H1 (cell line): ENCODE data around the gene TBX4. TPM values are rescaled to one million over a fixed set of nuclear protein-coding genes. Genes with fewer than 3 reads are reported as not detected.

Source experiments
- CTCF ChIA-PET: fragments of 300-600 bp; sonication (Branson Sonifier 250); formaldehyde crosslinking; loops from one replicate; lab custom pipeline; 2021; ENCODE audit not compliant: partially characterized antibody; lab: Charles Lee
- POLR2A ChIA-PET: fragments of 300-600 bp; sonication (Branson Sonifier 250); formaldehyde crosslinking; loops from one replicate; lab custom pipeline; 2021; ENCODE audit warnings: inconsistent platforms; ENCODE audit not compliant: partially characterized antibody; lab: Charles Lee
- DNase-seq, 2 experiments: peaks; one replicate each; pipeline versions ENCODE4 v3.0.0 to v3.0.0-alpha.2; 2010 to 2022; ENCODE audit warnings: low spot score in 2 of 2, low read depth in 1 of 2, mixed read lengths in 1 of 2
- FAIRE-seq: peaks from 2 replicates; lab custom pipeline; 2011; peaks lifted over from hg19 to GRCh38; lab: Jason Lieb, UNC
- H2AFZ ChIP-seq: 2 replicates; pipeline ENCODE4 v1.8.1; 2012; ENCODE audit warnings: low read length, inconsistent platforms
- H2AK5ac ChIP-seq: 2 replicates; pipeline ENCODE4 v1.6.1; 2013; ENCODE audit warnings: low read depth, low read length
- H2BK120ac ChIP-seq: replicated peaks from 2 replicates; pipeline ENCODE3; 2013; ENCODE audit warnings: low read depth, low read length, inconsistent platforms
- H2BK12ac ChIP-seq: 2 replicates; pipeline ENCODE4 v1.6.1; 2013; ENCODE audit warnings: low read depth, low read length
- H2BK15ac ChIP-seq: 2 replicates; pipeline ENCODE4 v1.6.1; 2013; ENCODE audit warnings: low read length
- H2BK20ac ChIP-seq: 2 replicates; pipeline ENCODE4 v1.6.1; 2013; ENCODE audit warnings: low read length
- H2BK5ac ChIP-seq: 2 replicates; pipeline ENCODE4 v1.6.1; 2013; ENCODE audit warnings: low read depth, low read length
- H3K14ac ChIP-seq: 2 replicates; pipeline ENCODE4 v1.6.1; 2013; ENCODE audit warnings: inconsistent platforms; ENCODE audit not compliant: insufficient read length
- H3K18ac ChIP-seq: 2 replicates; pipeline ENCODE4 v1.6.1; 2013; ENCODE audit warnings: low read length; ENCODE audit errors: extremely low read depth
- H3K23ac ChIP-seq: 2 replicates; pipeline ENCODE4 v1.6.1; 2013; ENCODE audit warnings: inconsistent platforms; ENCODE audit not compliant: insufficient read length
- H3K23me2 ChIP-seq: 2 replicates; pipeline ENCODE4 v1.6.1; 2013; ENCODE audit warnings: low read depth, low read length
- H3K27ac ChIP-seq: 2 replicates; pipeline ENCODE4 v1.6.1; 2011; ENCODE audit warnings: low read depth, low read length, inconsistent platforms
- H3K27me3 ChIP-seq, 4 experiments: replicated peaks in 1 of 4; 1 replicate in 1 of 4; 2 replicates in 3 of 4; pipeline versions ENCODE4 v1.6.1 to v1.8.1; 2011 to 2013; ENCODE audit warnings: low read length in 3 of 4, mild to moderate bottlenecking in 3 of 4, inconsistent platforms in 2 of 4, mixed read lengths in 2 of 4, moderate library complexity in 1 of 4; ENCODE audit not compliant: control insufficient read depth in 3 of 4, insufficient read depth in 3 of 4; ENCODE audit errors: extremely low read depth in 1 of 4
- H3K36me3 ChIP-seq, 4 experiments: 2 replicates each; pipeline versions ENCODE4 v1.6.1 to v1.8.1; 2011 to 2013; ENCODE audit warnings: mild to moderate bottlenecking in 4 of 4, low read length in 3 of 4, moderate library complexity in 2 of 4, control low read depth in 1 of 4, inconsistent platforms in 1 of 4; ENCODE audit not compliant: insufficient read depth in 4 of 4, control insufficient read depth in 2 of 4
- H3K4ac ChIP-seq: replicated peaks from 2 replicates; pipeline ENCODE3; 2013; ENCODE audit warnings: low read length, low read depth, mixed read lengths, inconsistent platforms; ENCODE audit not compliant: insufficient read length
- H3K4me1 ChIP-seq, 4 experiments: replicated peaks in 1 of 4; 1 replicate in 1 of 4; 2 replicates in 3 of 4; pipeline versions ENCODE4 v1.6.1 to v1.8.1; 2011 to 2013; ENCODE audit warnings: low read length in 3 of 4, inconsistent platforms in 2 of 4, mixed read lengths in 1 of 4; ENCODE audit not compliant: insufficient read depth in 4 of 4, control insufficient read depth in 3 of 4
- H3K4me2 ChIP-seq, 2 experiments: 2 replicates each; pipeline versions ENCODE4 v1.6.1 to v1.8.1; 2011 to 2013; ENCODE audit warnings: low read depth in 2 of 2, low read length in 2 of 2, control low read depth in 1 of 2, inconsistent platforms in 1 of 2, mild to moderate bottlenecking in 1 of 2; ENCODE audit not compliant: insufficient read depth in 1 of 2
- H3K4me3 ChIP-seq, 4 experiments: fragments of 200-600, 300-600 bp in 1 of 4; sonication (generic), shearing (Covaris generic), sonication (Bioruptor Twin) in 1 of 4; 2 replicates each; pipeline versions ENCODE4 v1.5.1 to v1.8.1; 2011 to 2016; ENCODE audit warnings: low read length in 4 of 4, low read depth in 3 of 4, control low read depth in 2 of 4, inconsistent platforms in 2 of 4, mild to moderate bottlenecking in 2 of 4, mixed read lengths in 1 of 4, moderate library complexity in 1 of 4; ENCODE audit not compliant: insufficient read depth in 2 of 4; ENCODE audit errors: extremely low read depth in 1 of 4
- H3K56ac ChIP-seq: replicated peaks from 2 replicates; pipeline ENCODE3; 2013; ENCODE audit warnings: low read depth, mild to moderate bottlenecking, mixed read lengths, low read length, inconsistent platforms; ENCODE audit not compliant: insufficient read length
- H3K79me1 ChIP-seq: 2 replicates; pipeline ENCODE4 v1.6.1; 2013; ENCODE audit warnings: low read depth, low read length, control low read depth
- H3K79me2 ChIP-seq, 2 experiments: 2 replicates each; pipeline versions ENCODE4 v1.6.1 to v1.8.1; 2012 to 2013; ENCODE audit warnings: low read length in 2 of 2, mild to moderate bottlenecking in 2 of 2, inconsistent platforms in 1 of 2; ENCODE audit not compliant: insufficient read depth in 2 of 2, control insufficient read depth in 1 of 2
- H3K9ac ChIP-seq, 4 experiments: replicated peaks in 1 of 4; 1 replicate in 1 of 4; 2 replicates in 3 of 4; pipeline versions ENCODE4 v1.6.1 to v1.8.1; 2011 to 2013; ENCODE audit warnings: low read depth in 3 of 4, low read length in 3 of 4, control low read depth in 2 of 4, mild to moderate bottlenecking in 2 of 4, moderate library complexity in 2 of 4, inconsistent platforms in 1 of 4; ENCODE audit errors: extremely low read depth in 1 of 4
- H3K9me3 ChIP-seq, 2 experiments: 2 replicates each; pipeline versions ENCODE4 v1.6.1 to v1.8.1; 2012 to 2013; ENCODE audit warnings: mild to moderate bottlenecking in 2 of 2, moderate library complexity in 2 of 2, control low read depth in 1 of 2, inconsistent platforms in 1 of 2, low read depth in 1 of 2, low read length in 1 of 2, mixed read lengths in 1 of 2; ENCODE audit not compliant: insufficient read depth in 2 of 2
- H4K20me1 ChIP-seq, 2 experiments: replicated peaks in 1 of 2; 2 replicates each; pipeline versions ENCODE3 to v1.8.1; 2011 to 2013; ENCODE audit warnings: inconsistent platforms in 2 of 2, low read length in 2 of 2, mild to moderate bottlenecking in 1 of 2; ENCODE audit not compliant: insufficient read depth in 2 of 2, control insufficient read depth in 1 of 2
- H4K5ac ChIP-seq: 2 replicates; pipeline ENCODE4 v1.6.1; 2013; ENCODE audit warnings: low read length, low read depth, mixed read lengths, inconsistent platforms; ENCODE audit not compliant: insufficient read length
- H4K8ac ChIP-seq: 2 replicates; pipeline ENCODE4 v1.8.0; 2013; ENCODE audit warnings: mild to moderate bottlenecking, moderate library complexity, low read length, inconsistent platforms; ENCODE audit not compliant: insufficient read depth; ENCODE audit errors: extremely low read depth
- H4K91ac ChIP-seq: replicated peaks from 2 replicates; pipeline ENCODE3; 2013; ENCODE audit warnings: low read length, mixed read lengths, inconsistent platforms; ENCODE audit not compliant: insufficient read length
- BRCA1 ChIP-seq: IDR thresholded peaks from 2 replicates; pipeline ENCODE4 v1.6.1; 2012; ENCODE audit warnings: low read depth, low read length, improper control_type of control experiment
- EGR1 ChIP-seq: IDR thresholded peaks from 2 replicates; pipeline ENCODE4 v1.6.1; 2011; ENCODE audit warnings: low read depth, low read length, borderline replicate concordance
- JUN ChIP-seq: IDR thresholded peaks from 2 replicates; pipeline ENCODE4 v1.6.1; 2011; ENCODE audit warnings: low read depth, mild to moderate bottlenecking, improper control_type of control experiment, low read length
- RAD21 ChIP-seq, 2 experiments: IDR thresholded peaks in 1 of 2; conservative IDR thresholded peaks in 1 of 2; 2 replicates each; pipeline ENCODE4 v1.6.1; 2011; ENCODE audit warnings: low read depth in 2 of 2, low read length in 2 of 2, improper control_type of control experiment in 1 of 2, inconsistent platforms in 1 of 2, mild to moderate bottlenecking in 1 of 2, moderate library complexity in 1 of 2
- RXRA ChIP-seq: IDR thresholded peaks from 2 replicates; pipeline ENCODE4 v1.6.1; 2011; ENCODE audit warnings: low read depth, mild to moderate bottlenecking, low read length, moderate library complexity; ENCODE audit not compliant: insufficient read depth
- YY1 ChIP-seq: IDR thresholded peaks from 2 replicates; pipeline ENCODE4 v1.6.1; 2011; ENCODE audit warnings: low read depth, mild to moderate bottlenecking, low read length
- ZNF274 ChIP-seq: IDR thresholded peaks from 2 replicates; pipeline ENCODE4 v1.7.0; 2012; ENCODE audit warnings: low read length, borderline replicate concordance; ENCODE audit errors: extremely low read depth
- WGBS, 2 experiments: shearing (Covaris generic) in 1 of 2; methylation state at CpG; one replicate each; pipeline versions ENCODE4 v1.1.6 to v1.1.7; 2013 to 2015; ENCODE audit warnings: low lambda C conversion rate in 2 of 2, mixed read lengths in 2 of 2, inconsistent platforms in 1 of 2, low coverage in 1 of 2, missing lambda C conversion rate in 1 of 2; ENCODE audit not compliant: insufficient replicate concordance in 2 of 2, insufficient coverage in 1 of 2, insufficient read length in 1 of 2; ENCODE audit errors: extremely low coverage in 1 of 2, missing lambda C conversion rate in 1 of 2; 5-methylcytosine and 5-hydroxymethylcytosine counted together
- polyA plus RNA-seq, 7 experiments: library from polyadenylated mRNA; depleted of rRNA in 3 of 7; stranded (reverse) in 5 of 7; unstranded in 2 of 7; fragments of >200 nt in 5 of 7; fragments of 200-250 nt in 2 of 7; gene quantifications; 1 replicate in 5 of 7; 2 replicates in 1 of 7; 4 replicates in 1 of 7; pipeline versions ENCODE4 v1.2.1 to v1.2.3, GENCODE V29; 2011 to 2013; ENCODE audit warnings: missing spikeins in 2 of 7, mixed read lengths in 2 of 7
- total RNA-seq: library from RNA; stranded (reverse); fragmentation: NEBNext Ultra II Directional; extraction: Animal tissue kit (Norgen Biotek cat#: 25700); gene quantifications from 2 replicates; pipeline ENCODE4 v1.2.1, GENCODE V29; 2021
- TF ChIP-seq, protein P1 (sequence below), 3 experiments: IDR thresholded peaks; 1 replicate in 2 of 3; 2 replicates in 1 of 3; pipeline versions ENCODE4 v1.5.1 to v1.6.1; 2011; ENCODE audit warnings: low read length in 3 of 3, mild to moderate bottlenecking in 3 of 3, inconsistent platforms in 2 of 3, low read depth in 1 of 3, moderate library complexity in 1 of 3; ENCODE audit not compliant: insufficient read depth in 1 of 3; ENCODE audit errors: control extremely low read depth in 1 of 3

The TBX4 gene
- total and polyA plus RNA-seq, 2 of the 8 experiments (the other 6 are each of a cell fraction or from before 2014, with no cell fraction given): 0.02 TPM; not detected in 1

DNA sequence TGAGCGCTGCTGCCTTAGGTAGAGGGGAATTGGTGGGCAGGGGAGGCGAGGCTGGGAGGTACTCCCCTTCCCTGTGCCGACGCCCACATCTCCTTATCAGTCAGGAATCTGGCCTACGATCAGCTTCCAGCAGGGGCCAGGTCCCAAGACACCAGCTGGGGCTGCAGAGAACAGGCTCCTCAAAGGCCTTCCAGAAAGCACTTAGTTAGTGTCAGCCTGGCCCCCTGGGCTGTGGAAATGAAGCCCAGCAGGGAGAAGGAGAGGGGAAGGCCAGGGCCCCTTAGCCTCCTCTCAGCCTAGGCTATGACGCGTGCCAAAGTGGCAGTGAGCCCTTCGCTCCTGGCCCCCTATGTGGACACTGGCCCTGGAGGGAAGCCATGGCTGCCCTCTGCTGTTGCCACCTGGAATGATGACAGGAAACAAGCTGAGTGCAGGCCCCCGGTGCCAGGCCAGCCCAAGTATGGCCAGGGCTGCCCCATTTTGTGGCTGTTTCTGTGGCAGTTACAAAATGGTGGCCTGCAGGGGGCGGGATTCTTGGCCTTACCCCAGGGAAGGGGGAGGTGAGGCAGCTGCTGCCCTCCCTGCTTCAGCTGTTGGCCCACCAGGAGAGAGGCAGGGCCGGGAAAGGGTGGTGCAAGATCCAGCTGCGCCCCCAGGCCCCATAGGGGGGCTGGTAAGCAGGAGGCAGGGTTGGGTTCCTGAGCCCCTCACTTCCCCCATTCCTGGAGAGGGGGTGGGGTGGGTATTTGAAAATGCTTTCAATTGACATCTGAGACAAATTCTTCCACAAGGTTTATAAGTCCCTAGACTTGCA is 11.3 kb downstream of the TBX4 start:
- H4K8ac ChIP-seq: no peak overlapping the region
- H3K9me3 ChIP-seq: no peaks in the 10 kb centered on the region
- CTCF ChIA-PET: interaction anchor here (0.5 to 14.5 kb wide), 14 partner anchors 9 to 843 kb away, joined by 3 to 171 read pairs (median 4); partner anchors contain the start of gene TBX4
- POLR2A ChIA-PET: interaction anchor here (0.6 to 1.8 kb wide), 3 partner anchors 11 to 55 kb away, joined by 3 to 6 read pairs (median 6); partner anchors contain the start of gene TBX4
- H2BK120ac ChIP-seq: no peak overlapping the region
- H3K4me1 ChIP-seq: peaks cover 4 to 28% (median 13%) of the 10 kb centered on the region in 4 experiments
- no peak overlapping the region for H2AFZ ChIP-seq
- no peak overlapping the region for H3K4ac ChIP-seq
- H3K36me3 ChIP-seq: no peaks in the 10 kb centered on the region
- H4K91ac ChIP-seq: no peak overlapping the region
- H2BK20ac ChIP-seq: 0 out of 2 replicates have a peak overlapping the region, but pooled peaks have one; percentile 27
- H2AK5ac ChIP-seq: no peak overlapping the region
- H3K23me2 ChIP-seq: no peaks in the 10 kb centered on the region; the same call in 1 of the 2 replicates
- 50% methylated on average over 11 of the region's 12 CpGs; no CpG with 5 or more reads in 1 of the 2 experiments for WGBS, 2 experiments
- no peak overlapping the region for H3K23ac ChIP-seq
- no peaks in the 10 kb centered on the region for H3K79me2 ChIP-seq
- H4K5ac ChIP-seq: no peak overlapping the region
- no peaks in the 10 kb centered on the region for H3K79me1 ChIP-seq
- peaks cover 0 to 9% of the 10 kb centered on the region in 2 experiments for H4K20me1 ChIP-seq
- H3K4me3 ChIP-seq: peak overlapping the region in 1 of 4 experiments; percentile 61; a peak in 1 of 8 replicates
- H3K4me2 ChIP-seq: peak overlapping the region; percentile 37 to 53; a peak in 3 of 4 replicates
- peak in 1 of 2 experiments; percentile 73 for DNase-seq
- peaks cover 56 to 87% (median 81%) of the 10 kb centered on the region in 4 experiments for H3K27me3 ChIP-seq
- peak overlapping the region; percentile 53; the same call in 1 of the 2 replicates for H2BK15ac ChIP-seq
- no peak for FAIRE-seq
- no peak overlapping the region for H3K9ac ChIP-seq
- 0 out of 2 replicates have a peak overlapping the region, but pooled peaks have one; percentile 10 for H3K18ac ChIP-seq
- no peak overlapping the region for H3K14ac ChIP-seq
- peak overlapping the region; percentile 81; the same call in 1 of the 2 replicates for H2BK12ac ChIP-seq
- no peak overlapping the region for H3K56ac ChIP-seq
- no peak overlapping the region for H2BK5ac ChIP-seq
- no peak overlapping the region for H3K27ac ChIP-seq
- TF ChIP-seq EGR1: peak; percentile 50; the same call in 1 of the 2 replicates
- no peak for TF ChIP-seq JUN
- no peak for TF ChIP-seq RXRA
- peak; percentile 5 to 35; a peak in 2 of 4 replicates for TF ChIP-seq RAD21 (IDR thresholded peaks at IDR 0.05 in 1 of 2, conservative IDR thresholded peaks at IDR 0.05 in 1 of 2; ENCODE audit: low read depth in 2 of 2, low read length in 2 of 2)
- TF ChIP-seq ZNF274: no peak
- TF ChIP-seq BRCA1: no peak
- TF ChIP-seq YY1: peak; percentile 95
- TF ChIP-seq, protein P1, sequence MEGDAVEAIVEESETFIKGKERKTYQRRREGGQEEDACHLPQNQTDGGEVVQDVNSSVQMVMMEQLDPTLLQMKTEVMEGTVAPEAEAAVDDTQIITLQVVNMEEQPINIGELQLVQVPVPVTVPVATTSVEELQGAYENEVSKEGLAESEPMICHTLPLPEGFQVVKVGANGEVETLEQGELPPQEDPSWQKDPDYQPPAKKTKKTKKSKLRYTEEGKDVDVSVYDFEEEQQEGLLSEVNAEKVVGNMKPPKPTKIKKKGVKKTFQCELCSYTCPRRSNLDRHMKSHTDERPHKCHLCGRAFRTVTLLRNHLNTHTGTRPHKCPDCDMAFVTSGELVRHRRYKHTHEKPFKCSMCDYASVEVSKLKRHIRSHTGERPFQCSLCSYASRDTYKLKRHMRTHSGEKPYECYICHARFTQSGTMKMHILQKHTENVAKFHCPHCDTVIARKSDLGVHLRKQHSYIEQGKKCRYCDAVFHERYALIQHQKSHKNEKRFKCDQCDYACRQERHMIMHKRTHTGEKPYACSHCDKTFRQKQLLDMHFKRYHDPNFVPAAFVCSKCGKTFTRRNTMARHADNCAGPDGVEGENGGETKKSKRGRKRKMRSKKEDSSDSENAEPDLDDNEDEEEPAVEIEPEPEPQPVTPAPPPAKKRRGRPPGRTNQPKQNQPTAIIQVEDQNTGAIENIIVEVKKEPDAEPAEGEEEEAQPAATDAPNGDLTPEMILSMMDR (IDR thresholded peaks at IDR 0.05; ENCODE audit: control extremely low read depth in 1 of 3, insufficient read depth in 1 of 3, low read depth in 1 of 3, low read length in 3 of 3): peak; percentile 29 to 50 (median 40)
